UCSD-AML1 (cell line): Measurements from ENCODE around the gene BRD3OS.

Source experiments
- DNase-seq: peaks from one replicate; lab custom pipeline; 2025; ENCODE audit not compliant: unreplicated experiment; lab: John Stamatoyannopoulos, UW

BRD3OS gene

DNA sequence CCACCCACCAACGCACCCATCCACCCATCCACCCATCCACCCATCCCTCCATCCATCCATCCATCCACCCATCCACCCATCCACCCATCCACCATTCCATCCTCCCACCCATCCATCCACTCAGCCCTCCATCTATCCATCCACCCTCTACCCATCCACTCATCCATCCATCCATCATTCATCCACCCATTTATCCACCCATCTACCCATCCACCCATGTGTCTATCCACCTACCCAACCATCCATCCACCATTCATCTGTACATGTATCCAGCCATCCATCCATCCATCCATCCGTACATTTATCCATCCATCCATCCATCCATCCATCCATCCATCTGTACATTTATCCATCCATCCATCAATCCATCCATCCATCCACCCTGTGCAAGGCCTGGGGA lies 22.0 kb upstream of the BRD3OS start:
- no peak for DNase-seq

DNA sequence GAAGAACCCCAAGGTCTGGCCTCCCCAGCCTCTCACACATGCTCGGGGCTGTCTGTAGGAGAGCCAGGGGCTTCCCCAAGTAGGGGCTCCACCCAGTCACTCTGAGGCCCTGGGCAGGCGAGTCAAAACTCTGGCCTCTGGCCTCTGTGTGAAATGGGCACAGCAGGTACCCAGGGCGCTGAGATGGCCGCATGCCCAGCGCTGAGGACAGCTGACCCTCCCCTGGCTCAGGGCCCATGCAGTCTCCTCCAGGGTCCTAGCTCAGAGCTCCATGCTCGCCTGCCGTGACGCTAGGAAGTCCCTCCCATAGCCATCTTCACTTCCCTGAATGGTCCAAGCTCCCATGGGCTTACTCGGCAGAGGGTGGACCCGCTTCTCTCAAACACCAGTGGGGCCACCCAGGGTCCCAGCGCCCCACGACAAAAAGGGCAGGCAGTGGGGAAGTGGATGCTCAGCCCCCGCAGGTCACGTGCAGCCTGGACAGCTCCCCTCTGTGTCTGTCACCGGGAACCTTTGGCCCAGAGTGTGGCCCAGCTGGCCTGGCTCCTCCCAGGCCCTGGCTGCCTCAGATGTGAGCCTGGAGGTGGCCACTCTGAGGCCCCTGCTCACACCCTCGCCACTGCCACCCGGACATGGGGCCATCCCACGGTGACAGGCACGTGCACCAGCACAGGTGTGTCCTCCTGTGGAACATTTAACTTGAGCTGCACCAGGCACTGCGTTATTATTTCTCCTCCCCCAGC lies 21.0 kb upstream of the BRD3OS start:
- DNase-seq, result no peak

DNA sequence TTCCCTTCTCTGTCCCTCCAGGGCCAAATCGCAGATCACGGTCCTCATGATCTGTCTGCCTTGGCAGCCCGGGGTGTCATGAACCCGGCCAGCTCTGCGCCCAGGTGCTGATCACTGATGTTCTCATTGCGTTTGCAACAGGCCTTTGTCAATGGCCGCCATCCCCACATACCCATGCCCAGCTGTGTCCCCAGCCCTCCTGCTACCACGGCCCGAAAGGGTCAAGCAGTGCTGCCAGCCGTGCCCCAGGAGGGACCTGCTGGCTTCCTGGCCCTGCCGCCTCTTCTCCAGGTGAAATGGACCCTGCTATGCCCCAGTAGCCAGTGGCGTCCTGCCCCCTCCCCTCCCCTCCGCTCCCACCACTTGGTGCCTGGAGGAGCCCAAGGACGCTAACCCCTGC lies 20.4 kb upstream of the BRD3OS start:
- DNase-seq, result no peak

DNA sequence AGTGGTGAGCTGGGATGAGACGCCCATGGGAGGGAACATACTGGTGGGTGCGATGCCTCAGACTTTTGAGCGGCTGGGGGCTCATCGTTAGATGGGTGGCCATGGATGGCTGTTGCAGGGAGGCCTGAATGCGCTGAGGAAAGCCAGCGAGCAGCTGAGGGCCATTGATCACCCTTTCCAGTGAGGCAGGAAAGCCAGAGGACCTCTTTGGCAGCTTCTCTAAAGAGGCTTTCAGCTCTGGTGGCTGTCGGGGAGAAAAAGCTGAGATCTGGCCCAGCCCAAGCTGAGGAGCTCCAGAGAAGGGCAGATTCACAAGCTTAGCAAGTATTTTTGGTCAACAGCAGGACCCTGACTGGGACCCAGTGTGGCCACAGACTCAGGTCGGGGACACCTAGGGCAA lies 19.9 kb upstream of the BRD3OS start:
- DNase-seq, result no peak

DNA sequence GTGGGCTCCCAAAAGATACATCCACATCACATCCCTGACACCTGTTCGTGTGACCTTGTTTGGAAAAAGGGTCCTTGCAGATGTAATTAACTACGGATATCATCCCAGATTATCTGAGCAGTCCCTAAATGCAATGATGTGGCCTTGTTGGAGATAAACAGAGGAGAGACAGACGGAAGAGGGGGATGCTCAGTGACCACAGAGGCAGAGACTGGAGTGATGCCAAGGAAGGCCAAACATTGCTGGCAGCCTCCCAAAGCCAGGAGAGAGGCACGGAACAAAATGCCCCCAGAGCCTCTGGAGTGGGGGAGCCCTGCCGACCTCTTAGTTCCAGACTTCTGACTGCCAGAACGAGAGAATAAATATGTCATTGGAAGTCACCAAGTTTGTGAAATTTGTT lies 18.1 kb upstream of the BRD3OS start:
- DNase-seq, result no peak

DNA sequence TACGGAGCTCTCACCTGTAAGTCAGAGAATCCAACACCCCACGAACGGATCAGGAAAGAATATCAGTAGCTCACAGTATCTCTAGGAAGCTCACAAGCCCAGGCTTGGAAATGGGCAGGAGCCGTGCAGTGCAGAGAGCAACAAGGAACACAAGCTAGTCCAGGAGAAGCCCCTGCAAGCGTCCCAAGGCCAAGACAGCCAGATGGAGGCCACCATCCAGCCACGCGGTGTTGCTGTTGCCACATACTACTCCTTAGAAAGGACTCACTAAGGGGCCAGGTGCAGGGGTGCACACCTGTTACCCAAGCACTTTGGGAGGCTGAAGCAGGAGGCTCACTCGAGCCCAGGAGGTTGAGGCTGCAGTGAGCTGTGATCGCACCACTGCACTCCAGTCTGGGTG lies 17.7 kb upstream of the BRD3OS start:
- DNase-seq, result no peak

DNA sequence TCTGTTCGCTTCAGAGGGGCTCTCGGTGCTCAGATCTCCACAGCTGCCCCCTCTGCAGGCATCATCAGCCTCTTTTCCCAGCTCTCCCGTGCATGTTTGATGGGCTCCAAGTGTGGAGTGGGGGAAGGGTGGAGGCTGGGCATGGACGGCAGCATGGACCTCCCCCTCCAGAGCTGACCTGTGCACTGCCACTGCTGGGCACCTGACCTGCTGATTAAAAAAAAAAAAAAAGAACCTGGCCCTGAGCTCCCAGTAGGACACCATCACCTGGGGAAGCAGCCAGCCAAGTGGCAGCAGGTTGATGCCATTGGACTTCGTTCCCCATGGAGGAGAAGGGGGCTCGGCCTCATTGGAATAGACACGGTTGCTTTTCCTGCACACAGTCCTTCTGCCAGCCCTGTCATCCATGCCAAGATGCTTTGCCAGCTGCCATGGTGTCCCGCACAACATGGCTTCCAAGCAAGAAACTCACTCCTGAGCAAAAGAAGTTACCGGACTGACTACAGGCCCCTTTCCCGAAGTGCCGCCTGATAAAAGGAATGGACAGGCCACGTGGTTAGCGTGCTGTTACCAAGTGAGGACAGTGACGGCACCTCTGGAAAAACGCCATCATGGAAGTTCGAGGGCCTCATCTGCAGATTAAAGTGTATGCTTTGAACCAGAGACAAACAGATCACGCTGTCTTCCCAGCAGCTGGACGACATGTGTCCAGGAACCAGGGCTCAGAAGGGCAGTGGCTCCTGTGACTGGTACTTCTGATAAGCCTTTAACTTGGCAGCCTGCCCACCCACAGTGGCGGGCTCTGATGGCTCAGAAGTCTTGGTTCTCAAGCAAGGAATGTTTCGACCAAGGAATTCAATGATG lies 14.7 kb upstream of the BRD3OS start:
- DNase-seq, result no peak

DNA sequence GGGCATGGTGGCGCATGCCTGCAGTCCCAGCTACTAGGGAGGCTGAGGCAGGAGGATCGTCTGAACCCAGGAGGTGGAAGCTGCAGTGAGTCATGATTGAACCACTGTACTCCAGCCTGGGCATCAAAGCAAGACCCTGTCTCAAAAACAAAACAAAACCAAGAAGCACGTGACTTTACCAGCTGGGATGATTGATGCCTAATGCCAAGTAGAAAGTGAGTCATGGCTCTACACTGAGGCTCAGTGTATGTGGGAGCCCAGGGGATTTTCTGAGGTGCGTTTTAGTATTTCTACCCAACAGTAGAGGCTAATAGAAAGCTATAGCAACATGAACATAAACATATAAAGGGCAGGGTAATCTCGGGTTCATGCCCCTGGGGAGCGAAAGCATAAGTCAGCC lies 13.9 kb upstream of the BRD3OS start:
- no peak for DNase-seq

DNA sequence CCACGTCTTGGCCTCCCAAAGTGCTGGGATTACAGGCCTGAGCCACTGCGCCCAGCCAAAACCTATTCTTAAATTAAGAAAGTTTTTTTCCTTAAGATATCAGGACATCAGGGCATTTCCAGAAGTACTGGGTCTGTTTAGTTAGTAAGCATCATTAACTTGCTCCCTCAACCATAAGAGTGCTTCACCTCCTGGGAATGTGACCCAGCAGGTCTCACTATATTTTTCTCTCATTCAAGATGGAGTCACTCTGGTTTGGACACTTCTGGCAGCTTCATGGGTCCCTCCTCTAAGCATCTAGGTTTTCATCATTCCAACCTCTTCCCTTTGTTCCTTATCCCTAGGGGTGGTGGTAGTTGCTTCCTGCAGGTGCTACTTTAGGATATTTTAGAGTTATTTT lies 10.3 kb upstream of the BRD3OS start:
- no peak for DNase-seq

DNA sequence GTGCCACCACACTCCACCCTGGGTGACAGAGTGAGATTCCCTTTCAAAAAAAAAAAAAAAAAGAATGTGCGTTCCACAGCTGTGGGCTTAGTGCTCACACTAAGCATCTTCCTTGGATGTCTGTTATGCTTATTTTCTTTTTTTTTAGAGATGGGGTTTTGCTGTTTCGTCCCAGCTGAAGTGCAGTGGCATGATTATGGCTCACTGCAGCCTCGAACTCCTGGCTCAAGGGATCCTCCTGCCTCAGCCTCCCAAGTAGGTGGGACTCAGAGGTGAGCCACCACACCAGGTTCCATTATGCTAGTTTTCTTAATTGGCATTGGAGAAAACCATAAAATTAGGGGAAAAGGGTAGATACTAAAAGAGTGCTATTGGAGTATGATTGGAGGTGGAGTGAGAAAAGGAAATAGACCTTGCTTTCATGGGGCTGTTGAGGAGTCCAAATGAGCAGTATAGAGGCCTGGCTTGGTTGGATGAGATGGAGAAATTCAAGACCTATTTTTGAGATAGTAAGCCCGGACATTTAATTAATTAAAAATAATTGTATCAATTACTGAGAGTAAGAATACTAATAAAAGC lies 978 bp upstream of the BRD3OS start:
- DNase-seq, result no peak

DNA sequence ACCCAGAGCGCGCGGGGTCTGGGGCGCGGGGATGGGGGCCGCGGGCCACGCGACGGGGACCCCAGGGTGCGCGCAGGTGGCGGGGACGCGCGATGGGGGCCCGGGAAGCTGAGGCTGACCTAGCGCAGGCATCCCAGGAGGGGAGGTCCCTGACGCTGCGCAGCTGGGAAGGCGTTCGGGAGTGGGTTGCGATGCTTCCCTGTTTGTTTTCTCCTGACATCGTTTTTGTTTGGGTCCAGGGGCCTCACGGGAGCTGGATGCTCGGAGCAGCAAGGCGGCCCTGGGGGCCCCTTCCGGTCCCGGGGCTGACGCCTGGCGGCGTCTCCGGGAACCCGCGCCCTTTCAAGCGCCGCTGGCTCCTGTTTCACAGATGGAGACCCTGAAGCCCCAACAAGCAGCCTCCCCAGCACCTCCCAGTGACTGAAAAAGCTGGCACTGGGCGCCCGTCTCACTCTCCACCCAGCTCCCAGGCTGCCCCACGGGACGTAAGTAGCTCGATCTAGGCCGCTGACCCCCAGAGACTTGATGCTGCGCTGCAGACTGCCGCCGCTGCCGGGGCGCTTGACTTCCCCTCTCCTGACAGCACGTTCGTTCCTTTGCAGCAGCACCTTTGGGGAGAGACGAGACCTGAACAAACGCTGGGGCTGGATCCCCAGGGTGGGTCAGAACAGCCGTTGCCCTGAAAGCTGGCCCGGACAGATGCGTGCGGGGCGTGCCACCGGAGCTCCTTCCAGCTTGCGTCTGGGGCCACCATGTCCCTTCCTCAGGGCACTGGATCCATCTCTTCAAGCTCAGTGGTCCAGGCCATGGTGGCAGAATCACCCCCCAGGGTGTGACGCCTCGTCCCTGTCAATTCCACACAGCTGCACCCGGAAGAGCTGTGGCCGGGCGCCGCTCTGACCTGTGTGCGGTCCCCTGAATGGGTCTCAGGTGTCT lies 593 bp downstream of the BRD3OS start:
- DNase-seq, result peak; percentile 51

DNA sequence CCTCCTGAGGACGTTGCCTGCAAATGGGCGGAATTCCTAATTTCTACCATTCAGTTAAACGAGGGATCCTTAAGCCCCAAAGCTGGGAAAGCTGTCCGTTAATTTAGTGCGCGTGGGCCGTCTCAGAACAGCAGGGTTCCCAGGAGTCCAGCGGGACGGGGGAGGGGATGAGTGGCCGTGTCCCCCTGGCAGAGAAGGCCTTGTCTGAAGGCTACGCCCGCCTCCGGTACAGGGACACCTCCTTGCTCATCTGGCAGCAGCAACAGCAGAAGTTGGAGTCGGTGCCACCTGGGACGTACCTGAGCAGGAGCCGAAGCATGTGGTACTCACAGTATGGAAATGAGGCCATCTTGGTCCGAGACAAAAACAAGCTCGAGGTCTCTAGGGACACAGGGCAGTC lies 1.3 kb downstream of the BRD3OS start:
- no peak for DNase-seq

DNA sequence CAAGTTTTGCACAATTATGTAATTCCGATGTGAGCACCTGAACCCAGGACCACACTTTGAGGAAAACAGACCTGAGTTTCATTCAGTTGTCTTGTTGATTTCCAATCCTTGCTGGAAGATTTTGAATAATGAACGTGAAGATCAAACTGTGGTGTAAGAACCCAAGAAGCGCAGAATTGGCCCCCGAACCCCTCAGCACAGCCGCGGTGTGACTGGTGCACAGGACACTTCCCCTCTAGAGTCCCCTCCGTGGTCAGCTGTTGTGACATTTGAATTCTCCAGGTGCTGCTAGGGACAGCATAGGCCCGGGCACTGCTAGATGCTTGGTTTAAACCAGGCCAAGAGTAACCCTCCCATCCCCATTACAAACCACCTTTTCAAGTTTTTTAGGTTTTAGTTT lies 1.7 kb downstream of the BRD3OS start:
- DNase-seq, result no peak

DNA sequence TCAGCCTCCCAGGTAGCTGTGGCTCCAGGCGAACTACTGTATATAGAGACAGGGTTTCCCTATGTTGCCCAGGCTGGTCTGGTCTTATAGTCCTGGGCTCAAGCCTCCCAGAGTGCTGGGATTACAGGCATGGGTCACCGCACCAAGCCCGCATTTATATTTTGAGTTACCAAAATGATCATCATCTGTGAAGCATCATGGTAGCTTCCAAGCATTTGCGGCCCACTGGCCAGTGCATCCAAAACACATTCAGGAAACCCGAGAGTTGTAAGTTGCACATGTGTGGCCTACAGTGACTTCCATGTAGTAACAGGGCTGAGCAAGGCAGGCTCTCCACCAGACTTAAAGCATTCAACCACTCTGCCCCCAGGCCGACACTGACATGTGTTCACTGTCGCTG lies 2.3 kb downstream of the BRD3OS start:
- no peak for DNase-seq

DNA sequence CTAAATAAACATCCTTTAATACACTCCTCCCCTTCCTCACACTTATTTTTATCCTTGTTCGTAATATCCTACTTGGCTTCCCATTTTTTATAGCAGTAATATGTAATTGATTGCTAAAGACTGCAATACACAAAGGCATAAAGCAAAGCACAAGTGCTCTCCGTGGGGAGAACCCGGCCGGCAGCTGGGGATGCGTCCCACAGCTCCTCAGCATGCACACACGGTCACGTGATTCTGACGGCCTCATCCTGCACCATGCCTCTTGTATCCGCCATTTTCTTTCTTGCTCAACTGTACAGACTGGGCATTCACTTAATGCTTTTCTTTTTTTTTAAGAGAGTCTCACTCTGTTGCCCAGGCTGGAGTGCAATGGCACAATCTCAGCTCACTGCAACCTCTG lies 2.8 kb downstream of the BRD3OS start:
- no peak for DNase-seq

DNA sequence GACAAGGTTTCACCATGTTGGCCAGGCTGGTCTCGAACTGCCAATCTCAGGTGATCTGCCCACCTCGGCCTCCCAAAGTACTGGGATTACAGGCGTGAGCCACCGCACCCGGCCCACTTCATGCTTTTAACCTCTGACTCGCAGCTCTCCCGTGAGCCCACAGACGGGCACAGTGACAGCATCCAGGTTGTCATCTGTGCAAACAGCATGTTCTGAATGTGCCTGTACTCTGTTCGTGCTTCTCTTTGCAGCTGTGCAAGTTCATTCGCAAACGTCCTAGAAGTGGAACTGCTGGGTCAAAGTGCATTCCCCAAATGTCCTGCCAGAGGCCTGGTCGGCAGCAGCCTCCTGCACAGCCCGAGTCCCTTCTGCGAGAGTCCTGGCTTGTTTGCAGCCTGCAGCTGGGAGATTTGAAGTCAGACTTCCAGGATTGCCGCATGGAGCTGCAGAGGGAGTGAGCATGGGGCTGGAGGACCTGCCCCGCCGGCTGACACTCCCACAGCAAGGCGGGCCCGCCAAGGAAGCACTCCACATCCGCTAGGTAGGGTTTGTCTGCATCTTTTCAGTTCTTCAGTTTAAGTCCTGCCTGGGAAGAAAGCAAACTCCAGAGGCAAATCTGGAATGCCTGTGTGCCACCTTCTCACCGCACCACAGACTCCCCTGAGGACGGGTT lies 3.4 kb downstream of the BRD3OS start:
- no peak for DNase-seq

DNA sequence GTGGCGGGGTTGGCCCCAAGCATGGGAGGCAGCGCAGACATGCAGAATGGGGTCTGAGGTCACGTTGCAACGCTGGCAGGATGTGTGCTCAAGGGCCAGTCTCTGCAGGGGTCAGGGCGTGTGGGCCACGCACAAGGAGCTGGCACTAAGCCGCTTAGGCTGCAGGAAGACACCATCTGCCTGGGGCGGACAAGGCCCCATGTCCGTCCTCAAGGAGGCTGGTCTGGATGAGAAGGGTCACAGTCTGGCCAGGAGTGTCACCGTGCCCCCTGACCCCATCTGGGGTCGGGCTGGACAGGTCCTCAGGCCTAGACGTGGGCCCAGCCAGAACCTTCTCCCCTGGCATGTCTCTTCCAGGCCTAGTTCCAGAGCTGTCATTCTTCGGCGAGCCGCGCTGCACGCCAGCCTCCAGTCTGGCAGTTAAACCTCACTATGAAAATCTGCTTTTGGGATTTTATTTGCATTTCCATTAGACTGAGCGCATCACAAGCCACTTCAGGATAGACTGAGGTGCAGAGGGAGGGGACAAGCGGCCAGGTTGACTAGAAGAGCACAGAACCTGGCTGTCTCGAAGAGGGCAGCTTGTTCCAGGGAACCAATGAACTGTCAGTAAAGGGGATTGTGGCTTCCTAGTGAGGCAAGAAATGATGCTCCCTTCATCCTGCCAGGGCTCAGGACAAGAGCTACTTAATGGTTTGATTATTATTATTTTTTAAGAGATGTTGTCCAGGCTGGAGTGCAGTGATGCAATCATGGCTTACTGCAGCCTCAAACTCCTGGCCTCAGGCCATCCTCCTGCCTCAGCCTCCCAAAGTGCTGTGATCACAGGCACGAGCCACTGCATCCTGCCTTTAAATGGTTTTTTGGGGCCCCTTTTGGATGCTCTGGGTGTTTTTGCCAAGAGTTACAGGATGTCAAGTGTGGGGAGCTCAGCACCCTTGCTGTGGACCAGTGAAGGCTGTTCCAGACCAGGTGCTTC lies 4.3 kb downstream of the BRD3OS start:
- no peak for DNase-seq

DNA sequence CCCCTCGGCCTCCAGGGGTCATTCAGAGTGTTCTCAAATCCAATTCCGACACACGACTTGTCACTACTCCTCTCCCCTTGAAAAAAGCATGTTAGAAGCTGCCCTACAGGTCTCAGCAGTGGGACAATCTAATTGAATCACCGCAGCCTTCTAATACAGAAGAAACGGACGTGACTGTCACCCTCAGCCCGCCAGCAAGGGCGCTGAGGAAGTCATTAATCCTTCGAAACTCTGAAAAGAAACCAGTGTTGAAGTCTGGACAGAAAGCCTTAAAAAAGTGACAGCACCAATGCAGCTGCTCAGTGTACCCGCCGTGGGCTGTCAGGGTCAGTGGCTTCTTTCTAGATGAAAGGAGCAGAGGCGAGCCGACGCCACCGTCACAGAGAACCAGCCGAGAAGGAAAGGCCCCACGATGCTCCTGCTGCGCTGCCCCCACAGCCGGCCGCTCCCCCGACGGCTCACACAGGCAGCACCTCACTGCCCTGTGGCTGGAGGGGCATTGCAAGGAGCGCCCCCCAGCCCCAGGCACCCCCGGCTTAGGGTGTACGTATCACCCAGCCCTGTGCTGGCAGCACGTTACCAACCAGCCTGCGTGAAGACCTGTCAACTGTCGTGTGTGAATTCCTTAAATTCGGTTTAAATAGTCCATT lies 5.7 kb downstream of the BRD3OS start:
- DNase-seq, result no peak

DNA sequence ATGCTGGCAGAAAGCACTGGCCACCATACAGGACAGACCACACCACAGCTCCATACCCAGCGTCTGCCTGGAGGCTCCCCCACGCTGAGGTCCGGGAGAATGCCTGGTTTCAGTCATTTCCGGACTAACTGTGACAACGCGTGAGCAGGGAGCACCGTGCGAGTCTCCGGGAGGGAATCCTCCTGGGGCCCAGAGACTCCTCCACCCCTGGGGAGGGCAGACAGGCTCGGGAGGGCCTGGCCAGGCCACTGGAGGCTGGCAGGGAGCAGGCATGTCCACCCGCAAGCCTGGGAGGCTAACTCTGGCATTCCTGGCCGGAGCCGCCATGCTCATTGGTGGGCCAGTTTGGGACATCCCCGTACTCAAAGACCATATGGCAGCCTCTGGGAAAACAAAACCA lies 6.5 kb downstream of the BRD3OS start:
- no peak for DNase-seq
